Endometrial microvascular endothelial cells (primary cell): ENCODE data around the gene SLC19A1. TPM values are rescaled to one million over a fixed set of nuclear protein-coding genes. Genes with fewer than 3 reads are reported as not detected.
"Not testable (repeated sequence)": the region's sequence is repeated elsewhere in the genome, so short reads cannot be mapped to it uniquely, and the experiment has no call there.

ENCODE experiments used
- in situ Hi-C: cut with HindIII; loops from 2 replicates; pipeline ENCODE4 v1.10.0; 2017; ENCODE audit warnings: low sequenced_read_pairs, low pct_unique_long_range_greater_than_20kb; ENCODE audit errors: inconsistent ontology term
- total RNA-seq: library from RNA; depleted of rRNA; stranded (reverse); fragments of >200 nt; gene quantifications from one replicate; pipeline ENCODE4 v1.2.3, GENCODE V29; 2015; ENCODE audit errors: inconsistent ontology term

Gene SLC19A1
- total RNA-seq, 1 donor from 2014 or later: 32.3 TPM

DNA sequence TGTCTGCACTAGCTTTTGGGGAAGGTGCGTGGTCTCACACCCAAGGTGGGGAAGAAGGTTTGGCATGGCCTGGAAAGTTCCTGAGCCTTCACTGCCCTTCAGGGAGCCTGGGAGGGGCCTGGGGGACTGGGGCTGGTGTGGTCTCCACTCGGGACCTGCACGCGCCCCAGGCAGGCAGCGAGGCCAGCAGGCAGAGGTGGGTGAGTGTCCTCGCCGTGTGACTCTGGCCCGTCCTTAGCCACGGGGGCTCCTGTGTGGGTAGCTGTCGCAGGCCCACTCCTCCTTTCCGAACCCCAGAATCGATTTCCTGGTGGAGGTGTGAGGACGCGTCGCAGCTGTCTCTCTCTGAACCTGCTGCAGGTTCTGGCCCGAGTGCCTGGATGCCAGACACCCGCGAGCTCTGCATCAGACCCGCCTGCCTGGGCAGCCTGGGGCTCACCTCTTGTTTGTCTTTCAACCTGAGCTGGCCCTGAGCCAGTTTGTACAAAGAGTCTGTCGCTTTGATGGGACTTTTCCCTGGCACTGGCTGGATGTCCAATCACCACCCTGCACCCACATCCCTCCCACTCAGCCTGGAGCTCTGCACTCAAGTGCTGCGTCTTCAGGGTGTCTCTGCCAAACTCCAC is 36.0 kb upstream of the SLC19A1 start:
- in situ Hi-C loops: no loop called here

DNA sequence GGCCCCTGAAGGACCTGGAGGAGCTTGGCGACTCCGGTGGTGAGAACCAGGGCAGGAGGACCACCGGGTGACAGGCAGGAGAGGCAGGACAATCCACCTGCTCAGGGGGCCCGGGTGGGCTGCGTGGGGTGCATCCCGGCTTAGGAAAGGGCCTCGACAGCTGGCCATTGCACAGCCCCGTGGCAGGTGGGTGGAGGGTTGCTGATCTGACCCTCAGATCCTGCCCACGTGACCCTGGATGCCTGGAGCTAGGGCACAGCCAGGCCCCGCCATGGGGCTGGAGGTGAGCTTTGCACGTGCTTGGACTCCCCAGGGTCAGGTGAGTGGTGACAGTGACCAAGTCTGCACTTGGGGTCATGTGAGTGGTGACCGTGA is 35.5 kb upstream of the SLC19A1 start:
- in situ Hi-C loops: no loop called here

DNA sequence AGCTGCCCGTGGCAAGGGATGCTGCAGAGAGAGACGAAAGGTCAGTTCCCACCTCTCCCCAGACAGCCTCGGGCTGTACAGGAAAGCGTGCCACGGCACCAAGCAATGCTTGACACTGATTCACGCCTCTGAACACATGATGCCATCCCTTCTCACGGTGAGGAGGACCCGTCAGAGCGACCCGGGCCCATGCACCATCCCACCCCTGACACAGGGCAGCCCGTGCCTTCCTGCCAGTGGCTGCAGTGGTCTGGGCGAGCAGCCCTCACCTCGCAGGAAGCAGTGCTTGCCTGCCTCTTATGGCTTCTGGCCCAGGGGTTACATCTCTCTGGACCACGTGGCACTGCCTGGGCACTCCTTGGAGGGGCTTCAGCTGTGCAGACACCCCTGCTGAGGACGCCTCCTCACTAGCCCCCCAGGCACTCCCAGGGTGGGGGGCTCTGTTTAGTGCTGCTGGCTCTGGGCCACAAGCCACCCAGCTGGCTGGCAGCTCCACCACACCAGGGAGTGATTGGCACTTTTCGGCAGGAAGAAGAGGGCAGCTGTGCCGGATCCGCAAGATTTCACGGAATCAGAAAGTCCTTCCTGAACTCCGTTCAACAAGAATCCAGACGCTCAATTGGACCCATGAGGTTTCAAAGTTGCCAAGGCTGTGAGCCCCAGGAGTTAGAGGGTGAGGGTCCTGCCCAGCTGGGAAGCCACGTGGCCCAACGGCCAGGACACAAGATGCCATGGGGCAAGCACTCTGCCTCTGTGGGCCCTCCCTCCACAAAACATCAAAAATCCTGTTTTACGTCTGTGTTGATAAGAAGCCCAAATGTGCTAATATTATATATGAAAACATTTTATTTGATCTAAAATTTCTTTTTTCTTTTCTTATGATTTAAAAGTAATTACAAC is 34.8 kb upstream of the SLC19A1 start:
- in situ Hi-C loops: no loop called here

GRCh38 chr21:45575993-45576837 is 34.0 kb upstream of the SLC19A1 start:
- in situ Hi-C loops: no loop called here

GRCh38 chr21:45575304-45575992 is 33.2 kb upstream of the SLC19A1 start:
- in situ Hi-C loops: no loop called here

DNA sequence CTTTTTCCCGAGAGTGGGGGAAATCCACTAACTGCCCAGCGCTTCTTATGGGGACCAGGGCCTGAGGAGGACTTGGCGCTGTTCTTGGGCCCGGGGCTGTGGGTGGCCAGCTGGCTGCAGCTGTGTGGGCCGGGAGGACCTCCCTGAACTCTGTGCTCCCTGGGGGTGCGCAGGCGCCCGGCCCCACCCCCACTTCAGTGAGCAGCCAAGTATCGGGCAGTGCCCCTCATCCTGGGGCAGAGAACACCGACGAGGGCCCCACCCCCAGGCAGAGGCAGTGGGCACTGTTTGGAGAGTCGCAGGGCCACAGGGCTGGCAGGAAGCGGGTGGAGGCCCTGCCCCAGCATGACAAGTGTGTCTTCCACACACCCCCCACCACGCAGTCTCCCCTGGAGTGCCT is 32.5 kb upstream of the SLC19A1 start:
- in situ Hi-C loops: no loop called here

DNA sequence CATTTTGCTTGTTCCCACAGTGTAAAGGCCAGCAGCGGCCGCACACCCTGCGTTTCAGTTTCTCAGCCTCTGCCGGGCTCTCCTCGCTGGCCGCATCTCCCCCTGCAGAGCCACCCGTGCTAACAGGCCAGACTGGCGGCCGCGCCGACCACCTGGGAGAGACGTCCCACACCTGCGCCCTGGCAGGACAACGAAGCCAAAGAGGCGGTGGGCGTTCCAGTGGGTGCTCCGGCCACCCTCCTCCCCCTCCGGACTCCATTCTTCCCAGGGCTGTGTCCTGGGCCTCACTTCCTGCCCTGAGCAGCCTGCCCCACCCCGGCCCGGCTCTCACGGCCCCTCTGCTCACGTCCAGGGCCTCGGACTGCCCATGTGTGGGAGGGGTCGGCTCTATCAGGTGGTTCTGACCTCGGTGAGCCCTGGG is 31.9 kb upstream of the SLC19A1 start:
- in situ Hi-C loops: no loop called here

DNA sequence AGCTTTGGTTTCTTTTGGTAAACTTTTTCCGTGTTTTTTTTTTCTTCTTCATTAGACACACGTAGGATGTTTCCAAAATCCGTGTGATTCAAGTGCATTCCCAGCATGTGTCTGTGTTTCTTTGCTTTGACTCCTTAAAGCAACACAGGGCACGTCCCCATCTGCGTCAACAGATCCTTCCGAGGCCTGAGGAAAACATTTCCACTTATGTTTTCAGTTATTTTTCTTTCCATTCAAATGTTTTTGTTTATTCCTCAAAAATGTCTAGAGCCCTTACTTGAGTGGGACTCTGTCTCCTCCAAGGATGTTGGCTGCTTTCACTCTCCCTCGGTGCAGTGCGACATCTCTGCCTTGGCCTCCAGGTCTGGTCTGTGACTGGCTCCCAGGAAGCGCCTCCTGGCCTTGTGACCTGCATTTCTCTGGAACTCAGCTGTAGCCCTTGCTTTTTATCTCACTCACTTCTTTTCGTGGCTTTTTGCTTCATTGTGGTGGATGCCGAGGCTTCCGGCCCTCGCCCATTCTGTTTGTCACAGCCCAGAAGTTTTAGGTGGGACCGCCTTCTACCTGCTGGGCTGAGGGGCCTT is 31.3 kb upstream of the SLC19A1 start:
- in situ Hi-C loops: no loop called here

- in situ Hi-C loops: no loop called here
Measured at GRCh38 chr21:45572783-45573451, 30.7 kb upstream of the SLC19A1 start.

- in situ Hi-C loops: no loop called here
Measured at GRCh38 chr21:45572231-45572630, 30.0 kb upstream of the SLC19A1 start.

GRCh38 chr21:45571641-45572040 is 29.4 kb upstream of the SLC19A1 start:
- in situ Hi-C loops: no loop called here

DNA sequence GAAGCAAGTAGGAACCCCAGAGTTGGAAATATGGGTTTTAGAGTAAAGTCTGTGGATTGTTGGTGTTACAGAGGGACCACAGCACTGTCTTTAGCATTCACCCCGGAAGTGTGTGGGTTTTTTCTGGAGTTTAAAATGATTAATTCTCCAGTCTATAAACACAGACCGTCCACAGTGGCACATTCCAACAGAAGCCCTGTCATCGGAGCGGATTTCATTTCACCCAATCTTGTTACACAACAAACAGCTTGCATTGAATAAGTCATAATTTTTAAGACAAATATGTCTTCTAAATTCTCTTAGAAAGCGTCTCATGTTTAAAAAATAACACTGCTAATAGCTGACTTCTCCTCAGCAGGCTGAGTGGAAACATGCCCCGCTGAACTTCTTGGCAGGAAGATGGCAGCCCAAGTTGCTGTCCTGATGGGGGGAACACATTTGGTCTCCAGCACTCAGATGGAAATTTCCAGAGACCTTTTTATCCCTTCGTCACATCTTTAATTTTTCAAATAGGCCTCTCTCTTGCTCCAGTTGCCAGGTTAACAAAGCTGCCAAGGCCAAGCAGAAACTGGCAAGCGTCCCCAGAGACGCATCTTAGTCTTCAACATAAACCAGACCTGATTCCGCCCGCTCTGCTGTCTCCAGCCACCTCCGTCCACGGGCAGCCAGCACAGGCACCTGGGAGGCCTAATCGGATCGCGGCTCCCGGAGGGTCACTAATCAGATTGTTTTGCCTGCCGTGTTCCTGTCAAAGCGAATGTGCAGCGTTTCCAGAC is 28.8 kb upstream of the SLC19A1 start:
- in situ Hi-C loops: no loop called here

- in situ Hi-C loops: no loop called here
Measured at GRCh38 chr21:45570071-45570470, 27.8 kb upstream of the SLC19A1 start.

DNA sequence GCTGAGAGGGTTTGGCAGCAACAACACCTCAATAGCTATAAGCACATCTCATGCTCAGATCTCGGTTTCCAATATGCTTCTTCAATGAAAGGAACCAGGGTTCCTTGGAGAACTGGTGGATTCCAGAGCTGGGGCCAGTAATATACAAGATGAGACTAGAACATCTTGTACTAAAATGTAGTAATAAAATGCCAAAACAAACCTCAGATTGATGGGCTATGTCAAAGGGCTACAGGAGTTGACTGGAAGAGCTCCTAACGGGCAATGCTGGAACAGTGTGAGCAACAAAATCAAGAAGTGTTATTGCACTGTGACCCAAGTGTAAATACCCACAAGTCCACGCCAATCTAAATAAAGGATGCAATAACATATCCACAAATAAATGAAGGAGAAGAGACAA is 26.1 kb upstream of the SLC19A1 start:
- in situ Hi-C loops: no loop called here

DNA sequence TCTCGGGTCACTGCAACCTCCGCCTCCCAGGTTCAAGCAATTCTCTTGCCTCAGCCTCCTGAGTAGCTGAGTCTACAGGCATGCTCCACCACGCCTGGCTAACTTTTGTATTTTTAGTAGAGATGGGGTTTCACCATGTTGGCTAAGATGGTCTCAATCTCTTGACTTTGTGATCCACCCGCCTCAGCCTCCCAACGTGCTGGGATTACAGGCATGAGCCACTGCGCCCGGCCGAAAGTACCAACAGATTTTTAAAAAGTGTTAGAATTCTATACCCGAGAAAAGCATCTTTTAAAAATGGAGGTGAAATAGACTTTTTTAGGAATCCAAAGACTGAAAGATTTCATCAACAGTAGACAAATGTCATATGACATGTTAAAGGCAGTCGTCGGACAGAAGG is 21.9 kb upstream of the SLC19A1 start:
- in situ Hi-C loops: not testable (repeated sequence)

- in situ Hi-C loops: no loop called here
Measured at GRCh38 chr21:45562965-45563364, 20.7 kb upstream of the SLC19A1 start.

GRCh38 chr21:45562402-45562801 is 20.2 kb upstream of the SLC19A1 start:
- in situ Hi-C loops: no loop called here
